Loucy (cell line): ENCODE data around the gene SP2.

Source experiments
- EZH2phosphoT487 ChIP-seq: fragments of 200-600 bp; IDR thresholded peaks from 2 replicates; pipeline ENCODE4 v1.6.1; 2018; ENCODE audit warnings: antibody characterized with exemption, mild to moderate bottlenecking, moderate library complexity, borderline replicate concordance
- TF ChIP-seq, protein P1 (sequence below): fragments of 200-600 bp; sonication (generic); conservative IDR thresholded peaks from 2 replicates; pipeline ENCODE4 v1.5.1; 2014; ENCODE audit warnings: mild to moderate bottlenecking, antibody characterized with exemption, low read length

DNA sequence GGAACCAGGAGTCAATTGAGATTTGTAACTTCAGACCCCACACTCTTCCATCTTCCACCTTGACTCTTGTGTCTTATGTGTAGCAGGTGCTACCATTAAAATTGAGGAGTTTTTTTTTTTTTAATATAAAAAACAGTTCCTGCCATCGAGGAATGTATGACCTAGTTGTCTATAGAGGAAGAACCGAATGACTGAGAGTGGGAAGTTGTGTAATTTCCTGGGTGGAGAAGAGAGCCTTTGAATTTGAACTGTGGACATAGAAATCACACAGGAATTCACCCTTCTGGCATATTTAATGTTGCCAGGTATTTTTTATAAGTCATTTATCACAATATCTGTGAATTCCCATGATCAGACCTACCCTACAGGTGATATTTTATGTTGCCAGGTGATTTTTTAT, 22.0 kb downstream of the SP2 start:
- TF ChIP-seq, protein P1, sequence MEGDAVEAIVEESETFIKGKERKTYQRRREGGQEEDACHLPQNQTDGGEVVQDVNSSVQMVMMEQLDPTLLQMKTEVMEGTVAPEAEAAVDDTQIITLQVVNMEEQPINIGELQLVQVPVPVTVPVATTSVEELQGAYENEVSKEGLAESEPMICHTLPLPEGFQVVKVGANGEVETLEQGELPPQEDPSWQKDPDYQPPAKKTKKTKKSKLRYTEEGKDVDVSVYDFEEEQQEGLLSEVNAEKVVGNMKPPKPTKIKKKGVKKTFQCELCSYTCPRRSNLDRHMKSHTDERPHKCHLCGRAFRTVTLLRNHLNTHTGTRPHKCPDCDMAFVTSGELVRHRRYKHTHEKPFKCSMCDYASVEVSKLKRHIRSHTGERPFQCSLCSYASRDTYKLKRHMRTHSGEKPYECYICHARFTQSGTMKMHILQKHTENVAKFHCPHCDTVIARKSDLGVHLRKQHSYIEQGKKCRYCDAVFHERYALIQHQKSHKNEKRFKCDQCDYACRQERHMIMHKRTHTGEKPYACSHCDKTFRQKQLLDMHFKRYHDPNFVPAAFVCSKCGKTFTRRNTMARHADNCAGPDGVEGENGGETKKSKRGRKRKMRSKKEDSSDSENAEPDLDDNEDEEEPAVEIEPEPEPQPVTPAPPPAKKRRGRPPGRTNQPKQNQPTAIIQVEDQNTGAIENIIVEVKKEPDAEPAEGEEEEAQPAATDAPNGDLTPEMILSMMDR: no peak
- TF ChIP-seq EZH2phosphoT487: no peak
